GM21360 (cell line): ENCODE results near the gene OR8B4.
"Not testable (repeated sequence)": the region's sequence is repeated elsewhere in the genome, so short reads cannot be mapped to it uniquely, and the experiment has no call there.

ENCODE experiments used
- ATAC-seq: cut with Tn5 transposase; IDR thresholded peaks from one replicate; pipeline ENCODE4 v1.9.1; 2021; ENCODE audit warnings: mild to moderate bottlenecking, moderate library complexity; ENCODE audit not compliant: unreplicated experiment

Gene OR8B4

GRCh38 chr11:124415356-124415923 is 9.2 kb downstream of the OR8B4 start:
- ATAC-seq: no peak

DNA sequence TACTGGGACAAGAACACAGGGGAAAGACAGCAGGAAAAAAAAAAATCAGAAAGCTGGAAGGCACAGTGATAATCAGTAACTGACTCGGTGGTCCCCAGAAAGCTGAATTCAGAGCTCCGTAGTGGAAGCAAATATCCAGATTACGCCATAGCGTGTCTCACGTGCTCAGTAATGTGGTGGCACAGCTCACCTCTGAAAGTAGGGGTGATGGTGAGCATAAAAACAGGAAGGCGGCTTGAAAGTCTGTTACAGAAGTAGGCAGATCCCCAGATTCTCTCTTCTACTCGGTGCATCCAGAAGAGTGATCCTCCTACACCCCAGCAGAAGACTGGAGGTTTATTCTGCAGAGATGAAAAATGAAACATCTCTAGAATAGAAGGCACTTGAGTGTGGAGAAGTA is 14.8 kb downstream of the OR8B4 start:
- ATAC-seq: no peak

- no peak for ATAC-seq
Observed at GRCh38 chr11:124405581-124405980, 19.1 kb downstream of the OR8B4 start.

GRCh38 chr11:124403186-124403585 is 21.5 kb downstream of the OR8B4 start:
- ATAC-seq: not testable (repeated sequence)

DNA sequence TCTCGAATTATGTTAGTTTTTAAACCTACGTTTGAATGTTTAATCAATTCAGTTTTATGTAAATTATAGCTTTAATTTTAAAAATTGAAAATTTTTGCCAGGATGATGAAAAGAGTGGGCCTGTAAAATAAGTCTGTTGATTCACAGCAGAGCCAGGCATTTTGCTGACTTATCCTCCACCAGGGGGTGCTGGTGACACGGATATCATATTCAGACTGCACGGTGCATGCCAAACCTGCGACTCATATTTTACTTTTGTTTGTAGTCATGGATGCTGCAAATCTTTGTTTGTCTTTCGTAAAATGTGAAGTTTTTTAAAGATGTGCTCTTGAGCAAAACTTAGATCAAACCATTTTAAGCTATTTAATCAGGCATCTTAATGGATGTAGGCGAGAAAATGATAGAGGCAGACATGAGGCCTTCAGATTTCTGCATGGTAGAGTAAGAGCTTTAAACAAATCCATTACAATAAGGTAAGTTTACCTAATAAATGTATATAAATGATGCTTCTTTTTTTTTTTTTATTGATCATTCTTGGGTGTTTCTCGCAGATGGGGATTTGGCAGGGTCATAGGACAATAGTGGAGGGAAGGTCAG is 22.2 kb downstream of the OR8B4 start:
- ATAC-seq: peak; percentile 99

GRCh38 chr11:124398924-124399323 is 25.7 kb downstream of the OR8B4 start, which contains the start of gene OR8B3:
OR8B3 (minus strand) TSS chr11:124399024; CDS start chr11:124397351, 1,673 bp downstream.
- no peak for ATAC-seq

- ATAC-seq: not testable (repeated sequence)
Observed at GRCh38 chr11:124396847-124397246, 27.8 kb downstream of the OR8B4 start.

- ATAC-seq: no peak
Observed at GRCh38 chr11:124394408-124394807, 30.3 kb downstream of the OR8B4 start.

- no peak for ATAC-seq
Observed at GRCh38 chr11:124384399-124384798, 40.3 kb downstream of the OR8B4 start, which contains the start of gene OR8B2. OR8B2 (minus strand) TSS chr11:124384499; CDS start chr11:124383343, 1,156 bp downstream.

GRCh38 chr11:124382857-124383256 is 41.8 kb downstream of the OR8B4 start:
- ATAC-seq: not testable (repeated sequence)

DNA sequence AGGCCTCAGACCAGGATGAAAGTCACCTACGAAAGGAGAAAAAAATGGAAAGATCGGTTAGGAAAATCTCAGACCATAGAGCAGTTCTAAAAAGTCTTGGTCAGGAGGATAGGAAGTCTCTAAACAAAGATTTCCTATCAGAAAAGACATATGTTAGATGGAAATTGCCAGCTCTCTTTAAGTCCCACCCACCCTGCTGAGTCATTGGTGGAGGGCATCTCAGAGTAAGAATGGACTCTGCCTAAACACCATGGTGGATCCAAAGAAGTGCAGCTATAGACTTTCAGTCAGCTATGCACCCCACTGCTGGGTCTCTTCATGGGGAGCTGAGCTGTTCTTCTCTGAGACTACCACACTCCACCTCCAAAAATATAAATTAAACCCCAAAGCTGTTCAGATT is 44.1 kb downstream of the OR8B4 start:
- ATAC-seq: no peak

DNA sequence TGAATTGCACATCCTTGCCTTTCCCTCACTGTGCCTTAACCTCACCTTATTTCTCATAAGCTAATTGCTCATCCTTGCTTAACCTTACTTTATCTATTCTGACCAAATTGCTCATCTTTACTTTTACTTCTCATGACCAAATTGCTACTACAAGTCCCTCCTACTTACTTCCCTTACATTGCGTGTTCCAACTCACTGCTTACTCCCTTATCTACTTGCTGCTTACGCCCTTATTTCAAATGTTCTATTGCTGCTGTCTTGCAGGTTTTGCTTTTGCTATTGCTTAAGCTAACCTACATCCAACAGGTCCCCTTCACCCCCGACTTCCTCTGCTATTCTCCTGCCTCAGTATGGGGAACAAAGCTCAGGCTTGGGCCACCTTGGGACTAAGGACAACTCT is 48.4 kb downstream of the OR8B4 start:
- no peak for ATAC-seq
